Epithelial cell of proximal tubule (primary cell): ENCODE measurements around the gene HSPA1L. TPM values are rescaled to one million over a fixed set of nuclear protein-coding genes. Genes with fewer than 3 reads are reported as not detected.

Experiments used
- DNase-seq: peaks from one replicate; pipeline ENCODE4 v3.0.0-alpha.2; 2011; ENCODE audit warnings: low read depth
- H3K4me3 ChIP-seq: 2 replicates; pipeline ENCODE4 v1.5.1; 2011; ENCODE audit warnings: low read depth, mild to moderate bottlenecking, low read length
- CTCF ChIP-seq: conservative IDR thresholded peaks from 2 replicates; pipeline ENCODE4 v1.5.1; 2012; ENCODE audit warnings: low read depth, mild to moderate bottlenecking, low read length
- total RNA-seq: library from RNA; depleted of rRNA; stranded (reverse); fragments of >200 nt; gene quantifications from 2 replicates; pipeline ENCODE4 v1.2.3, GENCODE V29; 2015

The HSPA1L gene
- total RNA-seq, 1 donor from 2014 or later = 0.35 TPM

- H3K4me3 ChIP-seq = no peak overlapping the region
- DNase-seq = no peak
- TF ChIP-seq CTCF = no peak
These were observed 51.5 kb downstream of the HSPA1L start for GRCh38 chr6:31763619-31763940.

GRCh38 chr6:31762878-31763618 lies 52.0 kb downstream of the HSPA1L start:
- no peak for TF ChIP-seq CTCF
- no peak for DNase-seq

GRCh38 chr6:31762356-31762755 lies 52.7 kb downstream of the HSPA1L start, which contains the start of gene SAPCD1:
Gene SAPCD1, plus strand, starts transcription at chr6:31762656. Its CDS starts 399 bp downstream, at chr6:31763055.
- TF ChIP-seq CTCF = no peak

More at GRCh38 chr6:31762878-31763618, 52.0 kb downstream of the HSPA1L start:
- H3K4me3 ChIP-seq = no peak overlapping the region

GRCh38 chr6:31761343-31761742 lies 53.7 kb downstream of the HSPA1L start:
- H3K4me3 ChIP-seq = no peak overlapping the region
- DNase-seq = no peak
- no peak for TF ChIP-seq CTCF

More at GRCh38 chr6:31762356-31762755, 52.7 kb downstream of the HSPA1L start, which contains the start of gene SAPCD1:
- DNase-seq = no peak
- H3K4me3 ChIP-seq = no peak within 1 kb of the TSS

GRCh38 chr6:31760790-31761189 lies 54.3 kb downstream of the HSPA1L start:
- no peak overlapping the region for H3K4me3 ChIP-seq
- DNase-seq = no peak
- TF ChIP-seq CTCF = no peak

Other genes with a start within 250 kb of the HSPA1L start
- not detected in 2 replicates for gene LTA, start 243.0 kb downstream of the HSPA1L start, total RNA-seq
- 13.9 and 14.2 TPM in 2 replicates for gene TNF, start 239.7 kb downstream of the HSPA1L start, total RNA-seq
- 12.0 and 50.8 TPM in 2 replicates for gene LTB, start 232.9 kb downstream of the HSPA1L start, total RNA-seq
- not detected in 2 replicates for gene LST1, start 229.0 kb downstream of the HSPA1L start, total RNA-seq
- not detected in 2 replicates for gene NCR3, start 222.3 kb downstream of the HSPA1L start, total RNA-seq
- not detected in 2 replicates for gene AIF1, start 200.0 kb downstream of the HSPA1L start, total RNA-seq
- 81.2 and 93.0 TPM in 2 replicates for gene PRRC2A, start 194.6 kb downstream of the HSPA1L start, total RNA-seq
- gene BAG6, start 162.6 kb downstream of the HSPA1L start, total RNA-seq = 307 and 331 TPM in 2 replicates
- gene APOM, start 159.4 kb downstream of the HSPA1L start, total RNA-seq = 0.72 and 0.81 TPM in 2 replicates
- gene C6orf47, start 154.5 kb downstream of the HSPA1L start, total RNA-seq = 17.2 and 19.3 TPM in 2 replicates
- 16.0 and 32.9 TPM in 2 replicates for gene GPANK1, start 150.3 kb downstream of the HSPA1L start, total RNA-seq
- 313 and 435 TPM in 2 replicates for gene CSNK2B, start 149.2 kb downstream of the HSPA1L start, total RNA-seq
- gene LY6G5B, start 145.3 kb downstream of the HSPA1L start, total RNA-seq = 1.1 and 4.0 TPM in 2 replicates
- gene LY6G5C, start 134.2 kb downstream of the HSPA1L start, total RNA-seq = 0.94 and 1.1 TPM in 2 replicates
- gene ABHD16A, start 112.0 kb downstream of the HSPA1L start, total RNA-seq = 25.4 and 35.6 TPM in 2 replicates
- gene LY6G6F, start 108.4 kb downstream of the HSPA1L start, total RNA-seq = not detected in 2 replicates
- gene LY6G6D, start 99.9 kb downstream of the HSPA1L start, total RNA-seq = not detected in 2 replicates
- not detected in 2 replicates for gene LY6G6C, start 93.5 kb downstream of the HSPA1L start, total RNA-seq
- not detected in 2 replicates for gene MPIG6B, start 91.9 kb downstream of the HSPA1L start, total RNA-seq
- 61.1 and 87.2 TPM in 2 replicates for gene DDAH2, start 86.0 kb downstream of the HSPA1L start, total RNA-seq
- gene CLIC1, start 78.8 kb downstream of the HSPA1L start, total RNA-seq = 938 and 1,262 TPM in 2 replicates
- gene MSH5, start 75.3 kb downstream of the HSPA1L start, total RNA-seq = 18.4 and 30.4 TPM in 2 replicates
- gene SAPCD1, start 52.6 kb downstream of the HSPA1L start, total RNA-seq = 0.94 and 4.4 TPM in 2 replicates
- gene VWA7, start 38.0 kb downstream of the HSPA1L start, total RNA-seq = 0.65 and 2.2 TPM in 2 replicates
- 113 and 166 TPM in 2 replicates for gene VARS1, start 19.5 kb downstream of the HSPA1L start, total RNA-seq
- 112 and 157 TPM in 2 replicates for gene LSM2, start 8.3 kb downstream of the HSPA1L start, total RNA-seq
- gene HSPA1A, start 260 bp upstream of the HSPA1L start, total RNA-seq = 116 and 139 TPM in 2 replicates
- 58.4 and 136 TPM in 2 replicates for gene HSPA1B, start 12.5 kb upstream of the HSPA1L start, total RNA-seq
- 65.2 and 68.6 TPM in 2 replicates for gene NEU1, start 47.5 kb upstream of the HSPA1L start, total RNA-seq
- 12.4 and 24.0 TPM in 2 replicates for gene SLC44A4, start 63.7 kb upstream of the HSPA1L start, total RNA-seq
- 44.0 and 54.6 TPM in 2 replicates for gene EHMT2, start 82.4 kb upstream of the HSPA1L start, total RNA-seq
- gene ZBTB12, start 86.8 kb upstream of the HSPA1L start, total RNA-seq = 1.5 TPM in 2 replicates
- gene C2, start 112.4 kb upstream of the HSPA1L start, total RNA-seq = not detected in 2 replicates
- gene CFB, start 130.8 kb upstream of the HSPA1L start, total RNA-seq = 0.81 and 2.2 TPM in 2 replicates
- gene NELFE, start 143.7 kb upstream of the HSPA1L start, total RNA-seq = 113 and 132 TPM in 2 replicates
- gene SKIC2, start 143.9 kb upstream of the HSPA1L start, total RNA-seq = 42.0 and 51.9 TPM in 2 replicates
- gene DXO, start 156.9 kb upstream of the HSPA1L start, total RNA-seq = 20.0 and 20.9 TPM in 2 replicates
- gene C4A, start 166.8 kb upstream of the HSPA1L start, total RNA-seq = 1.0 and 1.6 TPM in 2 replicates
- 1.1 and 1.2 TPM in 2 replicates for gene C4B, start 199.5 kb upstream of the HSPA1L start, total RNA-seq
- gene CYP21A2, start 223.1 kb upstream of the HSPA1L start, total RNA-seq = not detected in 2 replicates